GM18858 (cell line): ENCODE data around the gene BTF3.

Experiments
- ATAC-seq: cut with Tn5 transposase; IDR thresholded peaks from one replicate; pipeline ENCODE4 v1.9.1; 2021; ENCODE audit not compliant: unreplicated experiment

The BTF3 gene

GRCh38 chr5:73522989-73523388 is 24.7 kb downstream of the BTF3 start:
- ATAC-seq, result no peak

GRCh38 chr5:73523861-73524260 is 25.6 kb downstream of the BTF3 start:
- ATAC-seq, result no peak

GRCh38 chr5:73525606-73526203 is 27.5 kb downstream of the BTF3 start:
- ATAC-seq, result no peak

GRCh38 chr5:73528248-73528647 is 30.0 kb downstream of the BTF3 start:
- no peak for ATAC-seq

- ATAC-seq, result no peak
Observed at GRCh38 chr5:73529081-73529480, 30.8 kb downstream of the BTF3 start.

- no peak for ATAC-seq
Observed at GRCh38 chr5:73531356-73531755, 33.1 kb downstream of the BTF3 start.

- ATAC-seq, result no peak
Observed at GRCh38 chr5:73532195-73532594, 34.0 kb downstream of the BTF3 start.

GRCh38 chr5:73534011-73534644 is 35.9 kb downstream of the BTF3 start:
- no peak for ATAC-seq

- no peak for ATAC-seq
Observed at GRCh38 chr5:73534971-73535370, 36.7 kb downstream of the BTF3 start.

GRCh38 chr5:73539730-73540129 is 41.5 kb downstream of the BTF3 start:
- no peak for ATAC-seq

- ATAC-seq, result no peak
Observed at GRCh38 chr5:73540192-73540591, 42.0 kb downstream of the BTF3 start.

- no peak for ATAC-seq
Observed at GRCh38 chr5:73542020-73542419, 43.8 kb downstream of the BTF3 start.

- no peak for ATAC-seq
Observed at GRCh38 chr5:73544429-73545402, 46.5 kb downstream of the BTF3 start.

GRCh38 chr5:73545403-73545779 is 47.1 kb downstream of the BTF3 start:
- ATAC-seq, result no peak

GRCh38 chr5:73550016-73550415 is 51.8 kb downstream of the BTF3 start:
- ATAC-seq, result no peak

- no peak for ATAC-seq
Observed at GRCh38 chr5:73552642-73553041, 54.4 kb downstream of the BTF3 start.
